ENCODE data around the gene WFDC2. TPM values are rescaled to one million over a fixed set of nuclear protein-coding genes. Genes with fewer than 3 reads are reported as not detected.
"Not testable (repeated sequence)": the region's sequence is repeated elsewhere in the genome, so short reads cannot be mapped to it uniquely, and the experiment has no call there.

WFDC2 gene
- total and polyA plus RNA-seq, 2 donors (not counting 3 experiments of a cell fraction or from before 2014, with no cell fraction given), result not detected

GRCh38 chr20:45470262-45470931 is 844 bp downstream of the WFDC2 start:
- BruUV-seq (replicated peaks), result no TSS peak
- Histone ChIP-seq H3K79me2 (ENCODE audit: control insufficient read depth, insufficient read depth, low read length) (no peaks in the 10 kb centered on the region), H4K20me1 (replicated peaks; ENCODE audit: control insufficient read depth, extremely low read depth, insufficient read depth, low read length) (no peaks in the 10 kb centered on the region), H3K36me3 (ENCODE audit: control insufficient read depth in 2 of 2, extremely low read depth in 1 of 2, insufficient read depth in 2 of 2, low read length in 2 of 2) (no peaks in the 10 kb centered on the region), H3K27ac (ENCODE audit: insufficient read depth, low read depth, low read length) (no peak overlapping the region), H3K27me3 (ENCODE audit: control insufficient read depth in 2 of 2, insufficient read depth in 2 of 2, low read length in 2 of 2) (peaks cover 41 to 57% of the 10 kb centered on the region in 2 experiments), H2AFZ (ENCODE audit: low read depth, low read length) (peak overlapping the region; percentile 47), H3K4me1 (ENCODE audit: control insufficient read depth, extremely low read depth, insufficient read depth, low read length) (peaks cover 4% of the 10 kb centered on the region), H3K9me3 (replicated peaks; ENCODE audit: control insufficient read depth, insufficient read depth, low read length) (no peaks in the 10 kb centered on the region), H3K9me1 (replicated peaks; ENCODE audit: control insufficient read depth, extremely low read depth, insufficient read depth, low read length) (no peaks in the 10 kb centered on the region), H3K4me2 (ENCODE audit: insufficient read depth, low read length) (peak overlapping the region; percentile 35), H3K9ac (replicated peaks; ENCODE audit: extremely low read depth, insufficient read depth, low read length) (no peak overlapping the region), H3K4me3 (replicated peaks in 1 of 3; ENCODE audit: insufficient read depth in 1 of 3, low read depth in 1 of 3, low read length in 3 of 3) (peak overlapping the region in 1 of 3 experiments; percentile 8)
- FAIRE-seq (no peak), DNase-seq (ENCODE audit: low read depth, low spot score) (no peak)
- intact Hi-C loops (cut with micrococcal nuclease), result no loop called here
- dilution Hi-C loops (cut with MboI; ENCODE audit: extremely low pct_ligation_motif_present, low sequenced_read_pairs), result no loop called here
- ChIA-PET CTCF (interaction anchor here (0.6 to 1.4 kb wide), 3 partner anchors 33 to 111 kb away, joined by 3 to 5 read pairs (median 4); no protein-coding TSS in a partner anchor), POLR2A (no interaction called here)
- TF ChIP-seq JUN (IDR thresholded peaks at IDR 0.05; ENCODE audit: borderline replicate concordance, insufficient read depth, insufficient read length, low read depth) (no peak), MAX (IDR thresholded peaks at IDR 0.05; ENCODE audit: insufficient read depth, insufficient read length) (no peak), POLR2AphosphoS5 (IDR thresholded peaks at IDR 0.05; ENCODE audit: insufficient read depth, low read depth, low read length) (no peak), EZH2 (IDR thresholded peaks at IDR 0.05; ENCODE audit: borderline replicate concordance, low read depth, low read length, severe bottlenecking) (peak; percentile 67), FOS (IDR thresholded peaks at IDR 0.05; ENCODE audit: borderline replicate concordance, insufficient read depth, low read length) (no peak), MYC (IDR thresholded peaks at IDR 0.05; ENCODE audit: low read depth, low read length) (no peak)

DNA sequence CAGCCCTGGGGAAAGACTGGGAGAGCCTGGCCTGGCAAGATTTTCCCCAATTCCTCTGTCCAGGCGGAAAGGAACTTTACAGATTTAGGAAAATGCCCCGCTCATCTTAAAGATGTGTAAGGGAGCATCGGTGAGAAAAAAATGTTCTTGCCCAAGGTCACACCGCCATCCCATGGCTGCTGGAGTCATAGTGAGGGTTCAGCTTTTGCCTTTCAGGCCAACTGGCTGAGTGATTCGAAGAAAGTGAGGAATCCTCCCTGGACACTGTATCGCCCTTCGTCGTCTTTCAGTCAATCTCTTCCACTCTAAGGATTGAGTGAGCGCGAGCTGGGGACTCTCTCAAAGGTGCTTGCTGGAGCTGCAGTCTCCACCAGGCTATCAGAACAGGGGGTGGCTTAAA is 1.4 kb downstream of the WFDC2 start:
- H2AFZ ChIP-seq (ENCODE audit: low read depth, low read length), result no peak overlapping the region
- H3K27ac ChIP-seq (ENCODE audit: insufficient read depth, low read depth, low read length), result no peak overlapping the region
- H3K27me3 ChIP-seq (ENCODE audit: control insufficient read depth in 2 of 2, insufficient read depth in 2 of 2, low read length in 2 of 2), result peaks cover 37 to 53% of the 10 kb centered on the region in 2 experiments
- H3K4me1 ChIP-seq (ENCODE audit: control insufficient read depth, extremely low read depth, insufficient read depth, low read length), result peaks cover 4% of the 10 kb centered on the region
- H3K9me3 ChIP-seq (replicated peaks; ENCODE audit: control insufficient read depth, insufficient read depth, low read length), result no peaks in the 10 kb centered on the region
- no peaks in the 10 kb centered on the region for H4K20me1 ChIP-seq (replicated peaks; ENCODE audit: control insufficient read depth, extremely low read depth, insufficient read depth, low read length)
- no peaks in the 10 kb centered on the region for H3K36me3 ChIP-seq (ENCODE audit: control insufficient read depth in 2 of 2, extremely low read depth in 1 of 2, insufficient read depth in 2 of 2, low read length in 2 of 2)
- CTCF ChIA-PET, result interaction anchor here (1.0 kb wide), 1 partner anchor 97 kb away, joined by 5 read pairs; no protein-coding TSS in a partner anchor
- POLR2A ChIA-PET, result no interaction called here
- no TSS peak for BruUV-seq (replicated peaks)
- no peak for FAIRE-seq
- H3K79me2 ChIP-seq (ENCODE audit: control insufficient read depth, insufficient read depth, low read length), result no peaks in the 10 kb centered on the region
- intact Hi-C loops (cut with micrococcal nuclease) (no loop called here), dilution Hi-C loops (cut with MboI; ENCODE audit: extremely low pct_ligation_motif_present, low sequenced_read_pairs) (no loop called here)
- no peak overlapping the region for H3K9ac ChIP-seq (replicated peaks; ENCODE audit: extremely low read depth, insufficient read depth, low read length)
- H3K4me2 ChIP-seq (ENCODE audit: insufficient read depth, low read length), result no peak overlapping the region
- H3K4me3 ChIP-seq (replicated peaks in 1 of 3; ENCODE audit: insufficient read depth in 1 of 3, low read depth in 1 of 3, low read length in 3 of 3), result no peak overlapping the region
- H3K9me1 ChIP-seq (replicated peaks; ENCODE audit: control insufficient read depth, extremely low read depth, insufficient read depth, low read length), result no peaks in the 10 kb centered on the region
- TF ChIP-seq MAX (IDR thresholded peaks at IDR 0.05; ENCODE audit: insufficient read depth, insufficient read length), result no peak
- no peak for DNase-seq (ENCODE audit: low read depth, low spot score)

GRCh38 chr20:45472286-45472685 is 2.7 kb downstream of the WFDC2 start:
- dilution Hi-C loops (cut with MboI; ENCODE audit: extremely low pct_ligation_motif_present, low sequenced_read_pairs); H3K4me3 ChIP-seq (replicated peaks in 1 of 3; ENCODE audit: insufficient read depth in 1 of 3, low read depth in 1 of 3, low read length in 3 of 3); H3K27ac ChIP-seq (ENCODE audit: insufficient read depth, low read depth, low read length); H4K20me1 ChIP-seq (replicated peaks; ENCODE audit: control insufficient read depth, extremely low read depth, insufficient read depth, low read length); POLR2A ChIA-PET; FAIRE-seq; DNase-seq (ENCODE audit: low read depth, low spot score); BruUV-seq (replicated peaks); H3K36me3 ChIP-seq (ENCODE audit: control insufficient read depth in 2 of 2, extremely low read depth in 1 of 2, insufficient read depth in 2 of 2, low read length in 2 of 2); intact Hi-C loops (cut with micrococcal nuclease); H3K9ac ChIP-seq (replicated peaks; ENCODE audit: extremely low read depth, insufficient read depth, low read length); H3K79me2 ChIP-seq (ENCODE audit: control insufficient read depth, insufficient read depth, low read length); H3K9me1 ChIP-seq (replicated peaks; ENCODE audit: control insufficient read depth, extremely low read depth, insufficient read depth, low read length); CTCF ChIA-PET; H3K4me1 ChIP-seq (ENCODE audit: control insufficient read depth, extremely low read depth, insufficient read depth, low read length); H3K9me3 ChIP-seq (replicated peaks; ENCODE audit: control insufficient read depth, insufficient read depth, low read length); H3K4me2 ChIP-seq (ENCODE audit: insufficient read depth, low read length); H2AFZ ChIP-seq (ENCODE audit: low read depth, low read length): not testable (repeated sequence)
- peaks cover 35 to 43% of the 10 kb centered on the region in 2 experiments for H3K27me3 ChIP-seq (ENCODE audit: control insufficient read depth in 2 of 2, insufficient read depth in 2 of 2, low read length in 2 of 2)

Measured in endothelial cell of umbilical vein (primary cell).